NCI-H2107 treated with DMSO at 0.1 percent for 48 hours (cell line): ENCODE data around the gene MRPL11.
A peak's percentile ranks its signal among the peaks of the same experiment; 100 is the strongest.
"Not testable (repeated sequence)": the region's sequence is repeated elsewhere in the genome, so short reads cannot be mapped to it uniquely, and the experiment has no call there.

Source experiments
- DNase-seq: peaks from one replicate; lab custom pipeline; 2025; ENCODE audit not compliant: unreplicated experiment; lab: John Stamatoyannopoulos, UW

Gene MRPL11

DNA sequence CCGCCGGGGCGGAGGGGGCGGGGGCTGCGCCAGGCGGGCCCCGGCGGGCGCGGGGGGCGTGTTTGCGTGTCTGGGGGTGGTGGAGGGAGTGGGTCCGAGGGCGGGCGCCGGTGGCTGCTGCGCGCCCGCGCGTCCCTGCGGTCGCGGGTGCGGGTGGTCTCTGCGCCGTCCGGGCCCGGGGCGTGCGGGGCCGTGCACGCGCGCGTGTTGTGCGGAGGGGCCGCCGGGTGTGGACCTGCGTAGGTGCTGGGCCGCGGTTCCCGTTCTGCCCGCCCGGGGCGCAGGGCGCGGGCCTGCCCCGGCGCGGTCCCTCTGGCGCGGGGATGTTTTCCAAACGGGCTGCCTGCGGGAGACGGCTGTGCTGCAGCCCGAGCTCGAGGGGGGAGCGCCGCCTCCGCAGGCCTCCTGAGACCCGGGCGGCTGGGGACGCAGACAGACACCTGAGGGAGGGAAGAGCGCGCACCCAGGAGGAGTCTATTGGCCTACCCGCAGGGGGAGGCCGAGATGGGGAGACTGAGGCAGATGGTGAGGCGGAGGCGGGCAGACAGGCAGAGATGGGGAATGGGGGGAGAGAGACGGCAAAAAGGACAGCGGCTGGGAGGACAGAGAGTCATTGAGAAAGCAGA lies 28.5 kb upstream of the MRPL11 start:
- no peak for DNase-seq

DNA sequence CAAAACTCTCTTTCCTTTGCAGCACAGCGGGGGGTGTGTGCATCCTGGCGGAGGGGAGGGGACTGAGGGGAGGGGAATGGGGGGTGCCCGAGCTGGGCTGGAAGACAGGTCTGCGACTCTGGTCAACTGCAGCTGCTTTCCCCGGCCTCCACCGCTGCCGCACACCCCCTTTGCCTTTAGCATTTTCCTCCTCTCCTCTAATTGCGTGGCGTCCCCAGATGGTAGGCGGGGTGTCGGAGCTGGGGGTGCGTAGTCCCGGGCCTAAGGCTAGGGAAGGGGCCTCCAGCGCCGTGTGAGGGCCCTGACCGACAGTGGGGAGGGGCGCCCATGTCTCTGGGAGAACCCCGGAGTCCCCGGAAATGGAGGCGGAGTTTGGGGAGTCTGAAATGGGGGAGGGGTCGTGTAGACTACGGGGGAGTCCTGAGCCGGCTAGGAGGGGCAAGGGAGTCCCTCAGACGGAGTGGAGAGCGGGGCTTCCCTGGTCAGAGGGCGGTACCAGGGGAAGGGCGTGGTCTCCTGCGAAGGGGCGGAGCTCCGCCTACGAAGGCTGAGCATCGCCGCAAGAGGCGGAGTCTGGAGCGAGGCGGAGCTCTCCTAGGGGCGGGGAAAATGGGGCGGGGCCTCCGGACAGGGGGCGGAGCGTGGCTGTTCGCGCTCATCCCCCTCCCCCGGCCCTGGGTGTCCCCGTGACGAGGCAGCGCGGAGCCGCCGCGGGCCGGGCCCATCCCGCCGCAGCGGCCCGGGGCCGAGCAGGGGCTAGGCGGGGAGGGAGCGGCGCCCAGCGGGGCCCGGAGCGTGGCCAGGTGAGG lies 27.8 kb upstream of the MRPL11 start, which contains the start of gene PELI3:
PELI3 (plus strand) TSS at position 681 of the 809 bp plus-strand sequence. CDS start 1,224 bp downstream, outside the sequence.
- DNase-seq = peak; percentile 71

DNA sequence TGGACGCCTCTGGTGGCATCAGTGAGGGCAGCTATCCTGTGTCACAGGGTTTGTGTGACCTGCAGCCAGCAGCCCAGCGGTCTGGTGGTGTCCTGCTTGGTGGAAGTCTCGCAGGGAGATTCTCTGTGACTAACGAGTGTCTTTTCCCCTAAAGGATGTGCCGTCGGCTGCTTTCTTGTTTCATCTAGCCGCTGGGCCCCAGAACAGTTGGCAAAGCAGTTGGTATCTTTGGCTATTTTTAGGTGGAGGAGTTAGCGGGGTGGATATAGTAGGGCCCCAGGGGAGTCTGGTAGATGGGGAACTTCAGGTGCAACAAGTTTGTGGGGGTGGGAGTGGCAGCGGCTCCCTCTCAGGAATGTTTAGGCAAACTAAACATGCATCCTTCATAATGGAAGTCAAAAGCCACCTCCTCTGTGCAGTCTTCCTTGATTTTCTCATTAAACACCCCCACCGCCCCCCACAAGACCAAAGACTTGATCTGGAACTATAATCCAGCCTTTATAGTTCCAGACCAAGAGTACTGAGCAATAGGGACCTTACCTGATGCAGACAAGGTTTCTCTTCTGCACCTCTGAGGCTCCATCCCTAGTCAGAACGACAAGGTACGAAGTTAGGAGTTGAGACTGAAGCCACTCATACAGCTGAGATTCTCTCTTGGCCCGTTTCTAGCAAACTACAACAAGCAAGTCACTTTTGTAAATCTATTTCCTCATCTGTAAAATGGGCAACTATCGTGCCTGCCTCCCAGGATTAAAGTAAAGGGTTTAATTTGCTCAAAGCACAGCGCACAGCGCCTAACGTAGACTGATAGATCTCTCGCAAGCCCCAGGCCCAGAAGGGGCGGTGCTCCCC lies 27.0 kb upstream of the MRPL11 start:
- no peak for DNase-seq

GRCh38 chr11:66464916-66465315 lies 26.3 kb upstream of the MRPL11 start:
- DNase-seq = no peak

- DNase-seq = not testable (repeated sequence)
These were observed 25.5 kb upstream of the MRPL11 start for GRCh38 chr11:66464116-66464515.

- DNase-seq = no peak
These were observed 24.3 kb upstream of the MRPL11 start for GRCh38 chr11:66462911-66463310.

DNA sequence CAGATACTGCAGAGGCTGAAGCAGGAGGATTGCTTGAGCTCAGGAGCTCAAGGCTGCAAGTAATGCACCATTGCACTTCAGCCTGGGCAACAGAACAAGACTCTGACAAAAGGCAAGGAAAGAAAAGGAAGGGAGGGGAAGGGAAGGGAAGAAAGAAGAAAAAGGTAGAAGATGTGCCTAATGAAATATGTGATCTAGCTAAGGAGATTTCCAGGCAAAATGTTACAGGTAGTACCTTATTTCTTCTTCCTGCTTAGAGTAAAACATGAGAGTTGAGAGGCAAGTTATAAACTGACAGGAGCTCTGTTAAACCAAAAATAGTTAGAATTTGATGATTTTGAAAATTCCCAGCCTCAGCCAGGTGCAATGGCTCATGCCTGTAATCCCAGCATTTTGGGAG lies 23.4 kb upstream of the MRPL11 start:
- no peak for DNase-seq

- DNase-seq = no peak
These were observed 20.6 kb upstream of the MRPL11 start for GRCh38 chr11:66459138-66459778.

- DNase-seq = no peak
These were observed 19.2 kb upstream of the MRPL11 start for GRCh38 chr11:66457826-66458225.

- no peak for DNase-seq
These were observed 16.2 kb upstream of the MRPL11 start for GRCh38 chr11:66454828-66455227.

DNA sequence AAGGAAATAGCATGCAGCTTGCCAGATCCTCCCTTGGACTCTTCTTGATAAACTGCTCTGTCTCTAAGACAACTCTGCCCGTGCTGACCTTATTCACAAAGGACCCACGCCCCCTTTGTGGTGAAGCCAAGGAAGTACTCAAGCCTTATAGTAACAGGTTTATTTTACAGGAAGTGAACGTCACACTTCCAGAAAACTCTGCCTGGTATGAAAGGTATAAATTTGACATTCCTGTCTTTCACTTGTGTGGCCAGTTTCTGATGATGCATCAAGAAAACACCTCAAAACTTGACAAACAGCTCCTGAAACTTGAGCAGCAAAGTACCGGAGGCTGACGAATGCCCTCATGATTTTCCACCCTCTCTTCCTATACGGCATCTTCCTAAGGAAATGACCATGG lies 15.6 kb upstream of the MRPL11 start:
- no peak for DNase-seq

- no peak for DNase-seq
These were observed 13.0 kb upstream of the MRPL11 start for GRCh38 chr11:66451663-66452062.

- DNase-seq = no peak
These were observed 11.9 kb upstream of the MRPL11 start for GRCh38 chr11:66450560-66450959.

- no peak for DNase-seq
These were observed 9.9 kb upstream of the MRPL11 start for GRCh38 chr11:66448523-66448922.

DNA sequence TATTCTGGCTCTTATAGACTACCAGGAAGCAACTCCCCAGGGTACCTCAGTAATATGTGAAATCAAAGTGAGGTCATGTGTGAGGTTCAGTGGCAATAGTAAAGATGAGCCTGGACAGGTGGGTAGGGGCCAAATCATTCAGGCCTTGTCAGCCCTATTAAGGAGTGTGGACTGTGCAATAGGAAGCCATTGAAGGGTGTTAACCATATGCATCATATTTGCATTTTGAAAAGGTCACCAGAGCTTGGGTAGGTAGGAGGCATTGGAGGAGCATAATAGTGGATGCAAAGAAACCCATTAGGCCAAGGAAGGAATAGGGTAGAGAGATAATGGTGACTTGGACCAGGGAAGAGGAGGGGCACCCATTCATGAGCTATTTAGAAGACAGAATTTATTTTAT lies 8.4 kb upstream of the MRPL11 start:
- DNase-seq = no peak

GRCh38 chr11:66443602-66444001 lies 5.0 kb upstream of the MRPL11 start:
- no peak for DNase-seq

- DNase-seq = not testable (repeated sequence)
These were observed 2.3 kb upstream of the MRPL11 start for GRCh38 chr11:66440940-66441282.

DNA sequence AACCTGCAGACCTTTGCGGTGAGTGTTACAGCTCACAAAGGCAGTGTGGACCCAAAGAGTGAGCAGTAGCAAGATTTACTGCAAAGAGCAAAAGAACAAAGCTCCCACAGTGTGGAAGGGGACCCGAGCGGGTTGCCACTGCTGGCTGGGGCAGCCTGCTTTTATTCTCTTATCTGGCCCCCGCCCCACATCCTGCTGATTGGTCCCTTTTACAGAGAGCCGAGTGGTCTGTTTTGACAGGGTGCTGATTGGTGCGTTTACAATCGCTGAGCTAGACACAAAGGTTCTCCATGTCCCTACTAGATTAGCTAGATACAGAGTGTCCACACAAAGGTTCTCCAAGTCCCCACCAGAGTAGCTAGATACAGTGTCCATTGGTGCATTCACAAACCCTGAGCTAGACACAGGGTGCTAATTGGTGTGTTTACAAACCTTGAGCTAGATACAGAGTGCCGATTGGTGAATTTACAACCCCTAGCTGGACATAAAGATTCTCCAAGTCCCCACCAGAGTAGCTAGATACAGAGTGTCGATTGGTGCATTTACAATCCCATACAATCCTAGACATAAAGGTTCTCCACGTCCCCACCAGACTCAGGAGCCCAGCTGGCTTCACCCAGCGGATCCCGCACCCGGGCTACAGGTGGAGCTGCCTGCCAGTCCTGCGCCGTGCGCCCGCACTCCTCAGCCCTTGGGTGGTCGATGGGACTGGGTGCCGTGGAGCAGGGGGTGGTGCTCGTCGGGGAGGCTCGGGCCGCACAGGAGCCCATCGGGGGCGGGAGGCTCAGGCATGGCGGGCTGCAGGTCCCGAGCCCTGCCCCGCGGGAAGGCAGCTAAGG lies 1.7 kb upstream of the MRPL11 start:
- not testable (repeated sequence) for DNase-seq

- no peak for DNase-seq
These were observed 607 bp downstream of the MRPL11 start for GRCh38 chr11:66437979-66438503.

- no peak for DNase-seq
These were observed 6.1 kb downstream of the MRPL11 start for GRCh38 chr11:66432597-66432996.
